ENCODE measurements around the gene HOGA1. TPM values are rescaled to one million over a fixed set of nuclear protein-coding genes. Genes with fewer than 3 reads are reported as not detected.
A peak's percentile ranks its signal among the peaks of the same experiment; 100 is the strongest.
"Not testable (repeated sequence)": the region's sequence is repeated elsewhere in the genome, so short reads cannot be mapped to it uniquely, and the experiment has no call there.

Gene HOGA1
- total RNA-seq, 2 experiments from 2014 or later = not detected

GRCh38 chr10:97560731-97561381 is 23.3 kb upstream of the HOGA1 start:
- H3K27ac Mint-ChIP-seq; DNase-seq; ATAC-seq; H3K27me3 Mint-ChIP-seq; H3K36me3 Mint-ChIP-seq (ENCODE audit: low read depth); POLR2A ChIA-PET; intact Hi-C loops (cut with DNase I, micrococcal nuclease); H3K9me3 Mint-ChIP-seq (ENCODE audit: low read depth); H3K4me3 Mint-ChIP-seq; H3K4me1 Mint-ChIP-seq; CTCF ChIA-PET: not testable (repeated sequence)

GRCh38 chr10:97561386-97562077 is 22.7 kb upstream of the HOGA1 start:
- H3K27ac Mint-ChIP-seq; ATAC-seq; H3K9me3 Mint-ChIP-seq (ENCODE audit: low read depth); H3K4me3 Mint-ChIP-seq; POLR2A ChIA-PET; H3K36me3 Mint-ChIP-seq (ENCODE audit: low read depth); DNase-seq; H3K27me3 Mint-ChIP-seq; CTCF ChIA-PET; H3K4me1 Mint-ChIP-seq; intact Hi-C loops (cut with DNase I, micrococcal nuclease): not testable (repeated sequence)

- H3K27ac Mint-ChIP-seq; POLR2A ChIA-PET; H3K4me3 Mint-ChIP-seq; H3K27me3 Mint-ChIP-seq; H3K4me1 Mint-ChIP-seq; ATAC-seq; DNase-seq; CTCF ChIA-PET; H3K9me3 Mint-ChIP-seq (ENCODE audit: low read depth); H3K36me3 Mint-ChIP-seq (ENCODE audit: low read depth); intact Hi-C loops (cut with DNase I, micrococcal nuclease): not testable (repeated sequence)
Observed at GRCh38 chr10:97562329-97562728, 21.9 kb upstream of the HOGA1 start.

DNA sequence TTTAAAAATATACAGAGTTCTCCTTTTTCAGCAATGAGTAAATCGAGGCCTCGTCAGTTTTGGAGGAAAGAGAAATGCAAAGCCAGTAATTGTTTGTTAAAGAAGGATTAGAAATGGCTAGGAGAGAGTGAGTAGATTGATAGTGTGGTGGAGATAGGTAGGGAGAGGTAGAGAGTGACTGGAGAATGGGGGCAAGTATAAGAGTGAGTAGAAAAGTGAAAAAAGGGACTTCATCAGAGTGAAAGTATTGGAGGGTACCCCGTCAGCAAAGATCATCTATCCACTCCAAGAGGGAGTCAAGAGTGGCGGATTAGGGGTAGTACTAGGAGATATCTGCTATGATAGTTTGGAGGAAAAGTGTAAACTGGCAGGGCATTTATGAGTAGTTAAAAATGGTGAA is 20.9 kb upstream of the HOGA1 start:
- no peak overlapping the region for H3K27ac Mint-ChIP-seq
- ATAC-seq = no peak

DNA sequence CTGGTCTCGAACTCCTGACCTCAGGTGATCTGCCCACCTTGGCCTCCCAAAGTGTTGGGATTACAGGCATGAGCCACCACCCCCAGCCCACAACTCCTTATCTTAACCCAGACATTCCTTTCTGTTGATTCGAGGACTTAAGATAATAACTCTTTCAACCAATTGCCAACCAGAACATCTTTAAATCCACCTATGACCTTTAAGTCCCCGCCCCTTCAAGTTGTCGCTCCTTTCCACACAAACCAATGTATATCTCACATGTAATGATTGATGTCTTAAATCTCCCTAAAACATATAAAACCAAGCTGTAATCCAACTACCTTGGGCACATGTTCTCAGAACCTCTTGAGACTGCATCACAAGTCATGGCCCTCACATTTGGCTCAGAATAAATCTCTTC is 19.4 kb upstream of the HOGA1 start:
- Mint-ChIP-seq H3K4me3 (no peak overlapping the region), H3K27ac (no peak overlapping the region), H3K27me3 (no peaks in the 10 kb centered on the region), H3K36me3 (ENCODE audit: low read depth) (no peaks in the 10 kb centered on the region), H3K9me3 (ENCODE audit: low read depth) (no peaks in the 10 kb centered on the region), H3K4me1 (peaks cover 5% of the 10 kb centered on the region)
- ChIA-PET CTCF (interaction anchor here (1.2 kb wide), 1 partner anchor 101 kb away, joined by 4 read pairs; no protein-coding TSS in a partner anchor), POLR2A (no interaction called here)
- intact Hi-C loops (cut with DNase I, micrococcal nuclease) = no loop called here
- no peak for ATAC-seq
- DNase-seq = no peak

More for the DNA sequence above, 20.9 kb upstream of the HOGA1 start:
- peaks cover 5% of the 10 kb centered on the region for H3K4me1 Mint-ChIP-seq
- CTCF ChIA-PET = no interaction called here
- H3K9me3 Mint-ChIP-seq (ENCODE audit: low read depth) = no peaks in the 10 kb centered on the region
- no peaks in the 10 kb centered on the region for H3K27me3 Mint-ChIP-seq
- no peak overlapping the region for H3K4me3 Mint-ChIP-seq
- H3K36me3 Mint-ChIP-seq (ENCODE audit: low read depth) = no peaks in the 10 kb centered on the region
- DNase-seq = no peak
- intact Hi-C loops (cut with DNase I, micrococcal nuclease) = no loop called here
- POLR2A ChIA-PET = no interaction called here

- ChIA-PET CTCF (interaction anchor here (0.6 kb wide), 1 partner anchor 431 kb away, joined by 3 read pairs; no protein-coding TSS in a partner anchor), POLR2A (no interaction called here)
- Mint-ChIP-seq H3K27me3 (no peaks in the 10 kb centered on the region), H3K27ac (no peak overlapping the region), H3K36me3 (ENCODE audit: low read depth) (no peaks in the 10 kb centered on the region), H3K4me1 (peaks cover 5% of the 10 kb centered on the region), H3K9me3 (ENCODE audit: low read depth) (no peaks in the 10 kb centered on the region), H3K4me3 (no peak overlapping the region)
- ATAC-seq (peak; percentile 86), DNase-seq (peak; percentile 24)
- intact Hi-C loops (cut with DNase I, micrococcal nuclease) = no loop called here
Observed at GRCh38 chr10:97566336-97566996, 17.7 kb upstream of the HOGA1 start.

DNA sequence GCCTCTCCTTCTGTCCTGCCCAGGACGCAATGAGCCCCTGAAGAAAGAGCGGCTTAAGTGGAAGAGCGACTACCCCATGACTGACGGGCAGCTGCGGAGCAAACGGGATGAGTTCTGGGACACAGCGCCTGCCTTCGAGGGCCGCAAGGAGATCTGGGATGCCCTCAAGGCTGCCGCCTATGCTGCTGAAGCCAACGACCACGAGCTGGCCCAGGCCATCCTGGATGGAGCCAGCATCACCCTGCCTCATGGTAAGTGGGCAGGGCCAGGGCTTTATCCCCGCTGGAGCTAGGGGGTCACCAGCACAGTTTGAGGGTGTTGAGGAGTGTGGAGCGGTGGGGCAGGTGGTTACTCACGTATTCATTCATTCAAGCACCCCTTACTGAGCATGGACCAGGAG is 16.3 kb upstream of the HOGA1 start:
- DNase-seq (no peak), ATAC-seq (no peak)
- Mint-ChIP-seq H3K27ac (no peak overlapping the region), H3K4me3 (no peak overlapping the region), H3K9me3 (ENCODE audit: low read depth) (no peaks in the 10 kb centered on the region), H3K36me3 (ENCODE audit: low read depth) (no peaks in the 10 kb centered on the region), H3K4me1 (peaks cover 5% of the 10 kb centered on the region), H3K27me3 (no peaks in the 10 kb centered on the region)
- POLR2A ChIA-PET = no interaction called here
- CTCF ChIA-PET = no interaction called here
- intact Hi-C loops (cut with DNase I, micrococcal nuclease) = no loop called here

- Mint-ChIP-seq H3K9me3 (ENCODE audit: low read depth) (no peaks in the 10 kb centered on the region), H3K4me1 (peaks cover 5% of the 10 kb centered on the region), H3K27ac (no peak overlapping the region), H3K27me3 (no peaks in the 10 kb centered on the region), H3K36me3 (ENCODE audit: low read depth) (no peaks in the 10 kb centered on the region), H3K4me3 (no peak overlapping the region)
- intact Hi-C loops (cut with DNase I, micrococcal nuclease) = no loop called here
- CTCF ChIA-PET = no interaction called here
- ATAC-seq (no peak), DNase-seq (no peak)
- POLR2A ChIA-PET = no interaction called here
Observed at GRCh38 chr10:97570146-97570788, 13.9 kb upstream of the HOGA1 start.

- H3K27me3 Mint-ChIP-seq = no peaks in the 10 kb centered on the region
- H3K9me3 Mint-ChIP-seq (ENCODE audit: low read depth) = no peaks in the 10 kb centered on the region
- intact Hi-C loops (cut with DNase I, micrococcal nuclease) = no loop called here
- H3K27ac Mint-ChIP-seq = no peak overlapping the region
- DNase-seq = no peak
- H3K4me3 Mint-ChIP-seq = no peak overlapping the region
- no peaks in the 10 kb centered on the region for H3K36me3 Mint-ChIP-seq (ENCODE audit: low read depth)
- no peak for ATAC-seq
- peaks cover 5% of the 10 kb centered on the region for H3K4me1 Mint-ChIP-seq
- POLR2A ChIA-PET = no interaction called here
- CTCF ChIA-PET = interaction anchor here (0.6 to 1.7 kb wide), 10 partner anchors 9 to 695 kb away, joined by 3 to 9 read pairs (median 3); no protein-coding TSS in a partner anchor
Observed at GRCh38 chr10:97570789-97571471, 13.3 kb upstream of the HOGA1 start.

DNA sequence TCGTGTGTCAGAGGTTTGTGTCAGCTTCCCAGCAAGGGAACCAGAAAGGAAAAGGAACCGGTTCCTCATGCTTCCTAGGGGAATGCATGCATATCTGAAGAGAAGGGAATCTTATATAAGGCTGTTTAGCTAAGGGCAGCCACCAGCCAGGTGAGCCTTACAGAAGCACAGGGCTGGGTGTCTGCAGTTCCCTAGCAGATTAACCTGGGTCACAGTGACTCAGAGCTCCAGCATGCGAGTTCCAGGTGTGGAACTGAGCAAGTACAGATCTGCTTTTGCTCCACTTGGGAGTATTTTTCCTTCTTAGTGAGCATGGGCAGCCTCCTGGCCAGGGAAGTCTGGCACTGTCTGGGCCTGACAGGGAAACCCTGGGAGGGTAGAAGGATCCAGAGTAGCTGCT is 12.6 kb upstream of the HOGA1 start:
- POLR2A ChIA-PET = no interaction called here
- Mint-ChIP-seq H3K27ac (no peak overlapping the region), H3K4me3 (no peak overlapping the region), H3K27me3 (no peaks in the 10 kb centered on the region), H3K9me3 (ENCODE audit: low read depth) (no peaks in the 10 kb centered on the region), H3K4me1 (peaks cover 2% of the 10 kb centered on the region), H3K36me3 (ENCODE audit: low read depth) (no peaks in the 10 kb centered on the region)
- DNase-seq (no peak), ATAC-seq (no peak)
- intact Hi-C loops (cut with DNase I, micrococcal nuclease) = loop anchor here in 1 of 2 experiments (1.0 kb wide), 2 partner anchors 41 to 160 kb away; no protein-coding TSS in a partner anchor
- CTCF ChIA-PET = interaction anchor here (0.6 to 1.7 kb wide), 32 partner anchors 9 to 695 kb away, joined by 3 to 9 read pairs (median 3); partner anchors contain the start of genes HOGA1 and PI4K2A

Data from activated CD4-positive, alpha-beta T cell treated with anti-CD3 and anti-CD28 coated beads for 36 hours (primary cell).